ENCODE data around the gene CISD1.

CISD1 gene

DNA sequence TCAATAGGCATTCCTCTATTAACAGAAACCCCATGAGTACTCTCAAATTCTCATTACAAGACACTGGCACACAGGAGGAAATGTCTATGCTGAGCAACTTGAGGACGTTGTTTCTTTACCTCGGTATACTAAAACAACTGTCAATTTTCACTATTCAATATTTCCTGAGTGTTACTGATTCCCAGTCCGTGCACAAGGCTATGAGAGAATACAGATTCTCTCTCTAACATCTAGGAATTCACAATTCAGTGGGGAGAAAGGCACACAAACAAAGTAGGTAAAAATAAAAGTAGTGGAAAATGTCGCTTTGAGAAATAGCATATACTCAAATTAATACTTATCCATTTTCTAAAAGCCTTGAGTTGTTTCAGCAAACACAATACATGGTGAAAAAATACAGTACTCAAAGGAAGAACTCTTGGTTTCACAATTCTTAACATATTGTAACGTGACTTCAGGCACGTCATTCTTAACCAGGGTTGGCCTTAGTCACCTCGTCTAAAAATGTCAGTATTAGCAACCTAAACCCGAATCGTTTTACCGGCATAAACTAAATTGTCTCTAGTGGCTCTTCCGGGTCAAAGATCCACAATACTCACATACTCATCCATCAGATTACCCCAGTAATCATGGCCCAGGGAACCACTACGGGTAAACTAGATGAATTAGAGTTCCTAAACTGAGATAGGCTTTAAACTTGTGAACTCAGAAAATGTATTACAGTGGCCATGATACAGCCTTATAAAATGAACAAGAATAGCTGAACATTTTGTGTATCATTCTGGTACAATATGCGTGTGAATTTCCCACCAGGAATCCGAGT, 2.7 kb upstream of the CISD1 start:
- DNase-seq (ENCODE audit: low spot score) = peak; percentile 72

DNA sequence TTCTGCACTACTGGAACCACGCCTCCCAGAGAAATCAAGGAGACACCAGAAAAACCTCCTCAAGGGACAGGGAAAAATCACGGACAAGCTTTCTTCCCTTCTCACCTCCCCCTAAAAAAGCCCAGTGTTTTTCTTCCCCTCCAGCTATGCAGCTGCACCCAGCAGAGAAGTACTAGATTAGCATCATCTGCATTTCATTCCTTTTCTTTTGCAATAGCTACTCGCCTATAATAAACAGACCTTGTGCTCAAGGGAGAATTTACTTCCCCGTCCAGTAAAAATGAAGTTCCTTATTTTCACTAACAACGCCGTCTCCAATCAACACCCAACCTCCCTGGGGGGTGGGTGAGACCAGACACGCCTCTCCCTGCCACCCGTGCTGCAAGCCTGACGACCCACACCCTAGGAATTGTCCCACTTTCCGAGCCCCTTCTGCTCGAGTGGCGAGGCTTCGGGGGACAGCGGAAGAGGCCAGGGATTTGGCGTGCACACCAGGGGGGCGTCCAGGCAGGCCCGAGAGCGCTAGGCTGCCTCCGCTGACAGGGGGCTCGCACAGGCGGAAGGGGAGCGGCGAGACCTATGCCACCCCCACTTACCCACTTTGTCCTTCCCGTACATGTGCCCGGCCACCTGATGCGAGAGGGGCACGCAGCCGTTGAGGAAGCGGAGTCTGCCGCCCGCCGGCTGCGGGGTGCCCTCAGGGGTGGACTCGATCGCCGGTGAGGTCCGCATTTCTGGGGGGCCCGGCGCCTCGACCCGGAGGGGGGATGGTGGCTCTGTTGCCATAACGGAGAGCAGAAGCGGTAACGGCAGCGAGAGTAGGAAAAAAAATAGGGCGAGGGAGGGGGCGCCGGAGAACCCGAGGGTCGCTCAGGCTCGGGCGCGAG, 1.9 kb upstream of the CISD1 start:
- peak; percentile 31 for DNase-seq (ENCODE audit: low spot score)

DNA sequence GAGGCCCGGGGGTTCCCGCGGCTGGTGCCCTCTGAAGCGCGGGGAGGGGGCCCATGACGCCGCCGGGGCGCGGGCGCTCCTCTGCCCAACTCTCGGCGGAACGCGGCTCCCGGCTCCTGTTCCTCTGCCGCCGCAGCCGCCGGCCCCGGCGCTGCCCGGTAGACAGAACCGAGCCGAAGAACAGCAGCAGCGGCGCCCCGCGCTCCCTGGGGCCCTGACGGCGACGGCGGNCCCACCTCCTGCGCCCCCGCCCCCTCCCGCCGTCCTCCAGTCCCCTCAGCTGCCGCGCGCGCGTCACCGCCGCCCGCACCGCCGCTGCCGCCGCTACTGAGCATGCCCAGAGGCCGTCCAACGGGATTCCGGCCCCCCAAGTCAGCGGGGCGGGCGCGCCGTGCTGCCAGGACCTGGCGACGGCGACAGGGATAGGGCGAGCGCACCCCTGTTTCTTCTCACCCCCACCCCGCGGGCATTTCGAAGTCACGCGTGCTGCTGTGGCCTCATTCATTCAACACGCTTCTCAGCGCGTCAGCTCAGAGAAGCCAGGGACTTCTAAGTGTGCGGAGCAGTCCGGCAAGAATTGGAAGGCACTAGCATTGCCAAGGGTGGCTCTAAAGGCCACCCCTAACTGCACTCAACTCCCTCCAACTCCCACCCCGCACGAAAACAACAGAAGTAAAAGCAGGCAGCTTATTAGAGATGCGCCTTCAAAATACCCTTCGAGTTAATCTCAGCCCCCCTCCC, 1.1 kb upstream of the CISD1 start, which contains the start of gene IPMK:
TSS of gene IPMK (minus strand) at position 182 of the 741 bp plus-strand sequence. CDS start 283 bp downstream, outside the sequence.
- DNase-seq (ENCODE audit: low spot score) = peak; percentile 94

DNA sequence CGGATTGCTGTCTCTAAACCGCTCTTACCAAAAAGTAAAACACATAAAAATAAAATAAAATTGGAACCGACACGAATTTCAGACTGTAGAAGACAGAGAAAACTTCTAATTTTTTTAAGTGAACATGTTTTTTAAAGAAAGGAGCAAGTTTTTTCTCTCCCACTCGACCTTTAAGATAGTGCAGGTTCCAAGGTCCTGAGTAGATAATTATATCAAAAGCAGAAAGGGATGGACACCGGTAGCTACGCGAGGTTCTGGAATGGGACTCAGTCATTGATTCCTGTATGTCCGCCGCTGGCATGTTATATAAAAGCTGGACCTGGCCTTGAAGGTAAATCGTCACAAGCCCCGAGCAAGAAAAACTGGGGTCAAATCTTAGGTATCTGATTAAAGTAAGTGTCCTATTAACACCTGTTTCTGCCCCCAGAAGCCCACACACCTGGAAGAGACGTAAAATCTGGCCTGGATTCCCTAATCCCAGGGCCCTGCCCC, 462 bp upstream of the CISD1 start:
- DNase-seq (ENCODE audit: low spot score) = no peak

DNA sequence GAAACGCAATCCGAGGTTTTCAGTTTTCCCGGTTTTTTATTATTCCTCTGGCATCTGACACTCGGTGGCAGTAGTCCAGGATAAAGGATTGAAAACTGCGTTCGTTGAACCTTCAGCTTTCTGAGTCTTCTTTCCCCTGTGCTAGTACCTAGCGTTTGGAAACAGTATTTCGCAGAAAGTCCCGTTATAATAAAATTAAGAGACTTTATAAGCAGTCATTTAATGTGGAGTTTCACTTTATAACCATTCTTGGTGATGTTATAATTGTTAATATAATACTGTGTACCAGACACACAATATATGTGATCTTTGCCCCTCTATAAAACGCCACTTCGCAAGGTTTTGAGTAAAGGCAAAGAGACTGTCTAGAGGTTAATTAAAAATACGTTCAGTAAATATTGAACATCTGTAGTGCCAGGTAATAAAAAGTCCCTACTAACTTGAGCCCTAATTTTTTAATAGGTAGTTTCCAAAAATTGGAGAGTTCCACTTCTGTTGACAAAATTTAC, 874 bp downstream of the CISD1 start:
- no peak for DNase-seq (ENCODE audit: low spot score)

DNA sequence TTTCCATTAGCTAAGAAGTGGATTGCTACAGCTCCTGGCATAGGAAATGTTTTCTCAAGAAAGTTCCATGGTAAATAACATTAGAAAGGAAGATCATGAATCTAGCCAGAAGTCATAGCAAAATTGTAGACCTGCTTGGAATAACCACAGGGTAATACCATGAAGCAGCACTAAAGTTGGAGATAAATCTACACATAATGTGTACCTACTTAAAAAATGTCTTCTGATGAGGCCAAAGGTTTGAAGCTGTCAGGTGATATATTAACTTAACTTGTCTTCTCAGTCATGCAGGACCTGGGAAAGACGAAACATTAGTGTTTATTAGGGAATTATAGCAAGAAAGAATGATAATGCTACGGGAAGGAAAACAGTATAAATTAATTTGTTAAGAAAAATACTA, 6.3 kb downstream of the CISD1 start:
- DNase-seq (ENCODE audit: low spot score) = no peak

DNA sequence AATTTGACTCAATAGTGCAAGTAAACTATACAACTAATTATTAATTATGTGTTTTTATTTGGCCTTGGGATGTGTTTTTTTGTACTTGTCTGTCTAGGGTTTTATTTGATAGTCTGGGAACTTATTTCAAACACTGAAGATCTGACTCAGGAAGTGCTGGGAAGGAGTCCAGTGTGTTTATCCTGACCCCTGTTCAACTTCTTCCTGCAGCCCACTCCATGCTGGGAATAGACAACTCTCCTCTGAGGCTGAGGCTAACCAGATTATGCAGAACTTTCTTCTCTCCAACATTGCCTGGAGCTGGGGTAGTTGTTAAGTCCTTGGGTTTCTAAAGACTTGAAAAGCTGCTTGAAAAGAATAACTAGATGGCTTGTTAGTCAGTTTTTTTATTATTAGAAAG, 6.9 kb downstream of the CISD1 start:
- DNase-seq (ENCODE audit: low spot score) = no peak

DNA sequence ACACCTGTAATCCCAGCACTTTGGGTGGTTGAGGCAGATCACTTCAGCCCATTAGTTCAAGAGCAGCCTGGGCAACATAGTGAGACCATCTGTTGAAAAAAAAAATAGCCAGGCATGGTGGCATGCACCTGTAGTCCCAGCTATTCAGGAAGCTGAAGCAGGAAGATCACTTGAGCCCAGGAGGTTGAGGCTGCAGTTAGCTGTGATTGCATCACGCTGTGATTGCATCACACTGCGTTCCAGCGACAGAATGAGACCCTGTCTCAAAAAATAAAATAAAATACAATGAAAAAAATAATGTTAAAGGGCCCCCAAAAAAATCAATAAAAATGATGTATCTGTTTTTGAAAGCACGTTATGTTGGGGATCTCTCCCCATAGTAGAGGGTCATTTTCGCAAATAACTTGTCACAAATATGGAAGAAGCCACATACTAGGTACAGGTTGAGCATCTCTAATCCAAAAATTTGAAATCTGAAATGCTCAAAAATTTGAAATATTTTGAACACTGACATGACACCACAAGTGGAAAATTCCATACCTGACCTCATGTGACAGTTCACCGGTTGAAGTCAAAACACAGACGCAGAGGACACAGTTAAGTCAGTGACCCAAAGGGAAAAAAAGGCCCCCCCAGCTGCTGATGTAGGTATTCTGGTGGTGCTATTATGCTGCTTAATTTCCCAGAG, 9.5 kb downstream of the CISD1 start:
- DNase-seq (ENCODE audit: low spot score) = no peak

DNA sequence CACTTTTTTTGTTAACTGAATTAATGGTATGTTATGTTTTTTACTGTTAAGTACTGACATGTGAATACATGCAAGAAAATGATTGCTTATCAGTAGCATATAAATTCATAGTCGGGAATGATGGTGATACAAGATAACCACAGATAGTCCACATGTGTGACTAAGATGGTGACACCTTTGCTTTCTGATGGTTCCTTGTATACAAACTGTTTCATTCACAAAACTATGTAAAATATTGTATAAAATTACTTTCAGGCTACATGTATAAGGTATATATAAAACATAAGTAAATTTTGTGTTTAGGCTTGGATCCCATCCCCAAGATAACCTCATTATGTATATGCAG, 10.0 kb downstream of the CISD1 start:
- DNase-seq (ENCODE audit: low spot score) = no peak

DNA sequence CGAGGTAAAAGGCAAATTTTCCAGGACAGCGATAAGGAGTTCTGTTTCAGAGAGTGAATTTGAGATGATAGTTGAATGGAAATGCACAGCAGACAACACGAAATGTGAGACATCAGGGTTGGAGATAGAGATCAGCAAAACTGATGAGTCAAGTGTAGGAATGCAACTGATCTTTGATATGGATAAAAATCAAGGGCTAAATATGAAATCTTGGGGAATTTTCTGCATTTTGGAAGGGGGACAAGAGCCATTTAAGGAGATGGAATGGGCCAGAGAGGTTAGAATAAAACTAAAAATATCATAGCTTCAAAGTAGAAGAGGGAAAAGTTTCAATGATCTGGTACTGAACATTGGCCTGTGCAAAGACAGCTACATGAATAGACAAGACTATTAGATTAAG, 11.5 kb downstream of the CISD1 start:
- DNase-seq (ENCODE audit: low spot score) = no peak

DNA sequence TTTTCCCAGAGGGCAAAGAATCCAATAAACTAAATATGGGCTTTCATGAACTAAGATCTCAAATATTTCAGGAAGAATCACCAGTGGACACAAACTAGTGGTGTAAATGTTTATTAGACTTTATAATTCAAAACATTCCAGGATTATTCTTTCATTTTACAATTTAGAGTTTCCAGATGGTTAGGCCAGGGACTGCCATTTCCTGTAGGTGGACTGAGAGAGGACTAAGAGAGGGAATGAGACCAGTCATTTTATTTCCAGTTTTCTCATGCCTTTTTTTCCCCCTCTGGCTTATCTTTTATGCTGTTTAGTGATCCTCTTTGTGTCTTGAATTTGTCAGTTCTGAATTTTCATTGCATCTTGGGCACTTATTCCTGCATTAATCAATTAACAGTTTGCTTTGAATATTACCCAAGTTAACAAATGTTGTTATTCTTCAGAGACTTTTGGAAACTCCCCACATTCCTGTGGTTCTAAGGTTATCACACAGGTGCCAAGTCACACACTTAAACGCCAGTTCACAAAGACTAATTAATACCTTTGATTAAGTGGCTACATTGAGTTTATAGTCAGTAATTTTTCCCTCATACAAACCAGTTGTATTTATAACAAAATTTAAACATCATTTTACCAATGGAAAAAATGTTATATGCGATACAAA, 12.3 kb downstream of the CISD1 start:
- DNase-seq (ENCODE audit: low spot score) = no peak

DNA sequence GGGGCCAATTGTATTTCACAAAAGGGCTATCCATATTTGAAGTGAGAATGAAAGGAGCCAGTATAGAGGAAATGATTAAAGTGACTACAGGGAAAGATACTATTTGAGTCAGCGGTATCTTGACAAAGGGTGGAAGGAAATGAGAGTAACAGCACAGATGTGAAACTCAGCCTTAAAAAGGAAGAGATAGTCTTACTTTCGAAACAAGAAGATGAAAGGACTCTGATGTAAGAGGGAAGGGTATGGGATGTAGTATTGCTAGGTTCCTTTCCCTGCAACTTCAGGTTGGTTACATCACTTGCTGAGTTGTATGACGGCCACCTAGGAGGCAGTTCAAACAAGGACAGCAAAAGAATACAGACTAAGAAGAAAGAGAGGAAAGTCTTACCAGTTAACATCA, 13.7 kb downstream of the CISD1 start:
- DNase-seq (ENCODE audit: low spot score) = peak; percentile 81

DNA sequence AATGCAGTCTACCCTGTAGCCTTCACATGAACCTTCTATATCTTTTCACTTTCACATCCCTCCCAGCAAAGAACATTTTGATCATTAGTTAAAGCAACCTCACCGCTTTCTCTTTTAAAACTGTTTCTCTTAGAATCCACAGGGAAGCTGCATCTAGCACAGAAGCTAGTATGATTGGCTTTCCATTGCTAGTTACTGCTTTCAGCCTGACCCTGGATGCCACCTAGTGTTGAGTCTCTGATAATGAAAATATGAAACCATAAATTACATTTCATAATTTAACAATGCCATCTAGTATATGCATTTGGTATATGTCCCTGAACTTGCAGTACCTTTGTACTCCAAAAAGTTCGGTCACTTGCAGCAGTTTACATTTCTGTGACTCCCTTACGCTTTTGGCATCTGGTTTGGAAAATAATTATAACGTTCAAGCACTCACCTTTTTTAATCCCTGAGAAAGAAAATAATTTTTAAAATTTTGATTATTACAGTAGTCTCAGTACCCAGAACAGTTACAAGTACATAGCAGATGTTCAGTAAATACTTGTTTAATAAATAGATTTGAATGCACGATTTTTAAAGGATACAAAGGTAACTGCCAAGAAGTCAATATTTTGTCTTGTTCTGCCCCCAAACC, 22.7 kb downstream of the CISD1 start:
- DNase-seq (ENCODE audit: low spot score) = peak; percentile 43

DNA sequence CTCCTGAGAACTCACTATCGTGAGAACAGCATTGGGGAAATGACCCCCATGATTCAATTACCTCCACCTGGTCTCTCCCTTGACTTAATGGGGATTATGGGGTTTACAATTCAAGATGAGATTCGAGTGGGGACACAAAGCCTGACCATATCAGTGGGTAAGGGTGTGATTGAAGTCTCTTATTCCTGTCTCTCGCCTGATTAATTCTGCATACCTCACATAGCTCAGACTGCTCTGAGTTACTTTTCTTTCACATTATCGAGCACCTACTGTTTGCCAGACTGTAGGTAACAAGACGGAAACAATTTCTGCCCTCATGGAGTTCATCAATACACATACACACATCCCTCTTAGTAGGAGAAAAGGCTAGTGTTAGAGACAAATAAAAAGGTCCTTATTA, 25.0 kb downstream of the CISD1 start:
- no peak for DNase-seq (ENCODE audit: low spot score)

DNA sequence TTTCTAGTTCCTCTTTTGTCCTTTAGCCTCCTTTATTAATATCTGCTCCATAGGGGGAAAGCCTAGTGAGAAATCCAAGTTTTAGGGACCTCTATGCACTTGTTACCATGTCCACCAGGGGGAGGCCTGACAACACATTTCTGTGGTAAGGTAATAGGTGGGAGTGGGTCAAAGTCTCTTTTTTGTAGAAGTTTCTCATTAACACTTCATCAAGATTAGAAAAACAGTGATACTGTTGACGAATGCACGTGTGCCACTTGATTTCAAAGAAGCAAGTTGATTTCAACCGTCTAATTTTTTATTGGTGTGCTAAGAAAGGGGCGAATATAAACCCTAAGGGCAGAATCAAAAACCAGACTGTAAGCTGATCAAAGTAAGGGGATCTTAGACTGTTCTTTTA, 30.6 kb downstream of the CISD1 start:
- DNase-seq (ENCODE audit: low spot score) = peak; percentile 55

DNA sequence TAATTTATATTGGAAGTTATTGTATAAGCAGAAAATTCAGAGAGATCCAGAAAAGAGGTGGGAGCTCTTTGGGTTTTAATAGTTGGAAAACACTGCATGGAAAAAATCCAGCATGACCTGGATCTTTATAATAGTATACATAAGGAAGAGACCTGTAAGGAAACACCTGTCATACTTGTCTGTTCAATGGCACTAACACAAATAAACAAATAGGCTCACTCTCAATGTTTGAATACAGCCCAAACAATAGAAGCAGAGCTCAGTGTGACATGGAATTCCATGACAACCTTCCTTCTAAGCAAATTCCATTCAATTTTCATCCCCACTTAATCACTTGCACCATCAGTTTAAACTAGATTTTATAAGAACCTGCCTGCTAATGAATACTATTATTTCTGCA, 31.7 kb downstream of the CISD1 start:
- no peak for DNase-seq (ENCODE audit: low spot score)

DNA sequence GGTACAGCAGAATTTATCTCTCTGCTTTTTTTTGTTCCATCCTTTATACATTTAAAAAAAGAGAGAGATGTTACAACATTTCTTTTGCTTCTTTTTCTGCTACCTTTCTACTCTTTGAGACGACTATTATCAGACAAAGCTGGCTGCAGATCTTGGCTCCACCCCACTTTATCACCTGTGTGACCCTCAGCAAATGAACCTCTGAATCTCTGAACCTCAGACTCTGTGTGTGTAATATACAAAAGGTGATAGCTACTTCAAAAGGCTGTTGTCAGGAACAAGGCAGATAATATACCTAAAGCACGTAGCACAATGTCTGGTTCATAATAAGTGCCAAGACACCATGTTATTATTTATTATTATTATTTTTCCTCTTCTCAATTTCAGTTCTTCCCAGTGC, 33.3 kb downstream of the CISD1 start:
- DNase-seq (ENCODE audit: low spot score) = no peak

DNA sequence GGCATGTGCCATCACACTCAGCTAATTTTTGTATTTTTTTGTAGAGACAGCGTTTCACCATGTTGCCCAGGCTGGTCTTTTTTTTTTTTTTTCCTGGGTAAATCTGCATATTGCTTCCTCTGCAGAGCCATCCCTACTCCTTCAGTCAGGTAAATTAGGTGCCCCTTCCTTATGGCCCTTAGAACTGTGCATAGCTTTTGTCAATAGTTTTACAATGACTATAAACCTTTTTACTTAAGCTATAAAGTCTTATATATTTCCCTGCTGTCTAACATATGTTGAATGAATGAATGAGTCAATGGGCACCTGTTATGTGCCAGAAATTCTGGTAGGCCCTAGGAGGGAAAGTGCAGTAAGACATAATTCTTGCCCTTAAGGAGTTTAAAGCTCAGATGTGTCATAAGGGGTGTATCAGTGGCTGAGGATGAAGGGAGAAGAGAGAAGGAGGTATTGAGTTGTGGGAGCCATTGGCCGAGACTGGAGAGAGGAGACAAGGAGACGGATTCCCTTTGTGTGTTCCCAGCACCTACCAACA, 35.2 kb downstream of the CISD1 start:
- DNase-seq (ENCODE audit: low spot score) = no peak

DNA sequence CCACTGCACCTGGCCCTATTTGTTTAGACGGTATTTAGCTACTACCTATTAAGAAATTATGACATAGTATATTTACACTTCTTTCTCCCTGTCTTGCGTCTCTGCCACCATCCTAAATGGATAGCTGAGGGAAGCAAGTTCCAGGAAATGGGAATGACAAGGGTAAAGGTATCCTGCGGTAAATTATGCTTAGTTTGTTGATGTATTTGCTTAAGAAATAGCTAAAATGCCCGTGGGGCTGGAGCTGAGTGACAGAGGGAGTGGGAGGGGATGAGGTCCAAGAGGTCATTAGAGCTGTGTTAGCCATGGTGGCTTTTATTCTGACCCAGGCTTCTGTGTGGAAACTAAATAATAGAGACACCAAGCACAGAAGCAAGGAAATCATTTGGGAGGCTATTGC, 36.9 kb downstream of the CISD1 start:
- DNase-seq (ENCODE audit: low spot score) = no peak

DNA sequence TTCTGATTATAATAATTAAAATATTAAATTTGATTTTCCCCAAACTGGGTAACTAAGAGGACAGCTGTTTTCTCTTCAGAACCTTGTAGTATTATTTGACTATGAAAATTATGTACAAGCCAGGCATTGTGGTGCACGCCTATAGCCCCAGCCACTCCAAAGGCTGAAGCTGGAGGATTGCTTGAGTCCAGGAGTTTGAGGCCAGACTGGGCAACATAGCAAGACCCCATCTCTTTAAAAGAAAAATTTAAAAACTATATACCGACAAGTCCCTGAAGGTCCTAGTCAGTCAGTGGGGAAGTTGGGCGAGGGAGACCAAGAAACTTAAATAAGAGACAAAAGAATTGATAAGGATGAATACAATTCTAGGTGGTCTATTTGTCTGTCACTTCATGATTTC, 38.7 kb downstream of the CISD1 start:
- DNase-seq (ENCODE audit: low spot score) = no peak
